Measurements from ENCODE around the gene FEV.

Gene FEV

DNA sequence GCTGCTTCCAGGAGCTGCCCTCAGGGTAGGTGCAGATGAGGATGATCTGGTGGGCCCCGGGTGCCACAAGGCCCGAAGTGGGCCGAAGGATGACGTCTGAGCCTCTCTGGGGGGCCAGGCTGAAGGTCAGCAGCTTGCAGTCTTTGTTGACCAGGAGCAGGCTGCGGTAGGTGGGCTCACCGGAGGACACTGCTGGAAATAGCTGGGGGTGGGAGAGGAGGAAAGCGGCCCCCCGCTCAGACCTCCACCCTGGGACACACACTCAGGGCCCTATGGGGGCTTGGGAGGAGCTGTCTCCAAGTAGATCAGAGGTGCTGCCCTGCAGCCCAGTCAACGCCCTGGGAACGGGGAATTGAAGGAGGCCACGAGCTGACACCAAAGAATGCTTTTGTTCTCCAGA, 39.1 kb upstream of the FEV start:
- H3K36me3 ChIP-seq (ENCODE audit: control insufficient read depth, insufficient read depth, low read length), result no peaks in the 10 kb centered on the region
- H4K5ac ChIP-seq (ENCODE audit: low read length), result no peak overlapping the region
- H3K79me1 ChIP-seq (ENCODE audit: low read length), result no peaks in the 10 kb centered on the region
- no peaks in the 10 kb centered on the region for H3K27me3 ChIP-seq (ENCODE audit: insufficient read depth, low read length, poor library complexity)
- WGBS (ENCODE audit: extremely low coverage, insufficient coverage, low lambda C conversion rate), result no CpG with 5 or more reads among the region's 11 CpGs
- no peak overlapping the region for H3K4me2 ChIP-seq (ENCODE audit: low read length)
- no peak overlapping the region for H3K27ac ChIP-seq (ENCODE audit: low read depth, low read length)
- no peak overlapping the region for H3K4me3 ChIP-seq (ENCODE audit: low read length)
- no peak overlapping the region for H4K8ac ChIP-seq (ENCODE audit: low read depth, low read length)
- no peak overlapping the region for H3K9ac ChIP-seq (ENCODE audit: low read length)
- H2BK15ac ChIP-seq (replicated peaks; ENCODE audit: low read depth), result no peak overlapping the region
- H3K18ac ChIP-seq (ENCODE audit: low read length), result no peak overlapping the region
- H2BK5ac ChIP-seq (ENCODE audit: low read length), result no peak overlapping the region
- H3K56ac ChIP-seq (ENCODE audit: low read length), result no peak overlapping the region
- DNase-seq, result no peak
- H3K23ac ChIP-seq (ENCODE audit: low read length), result no peak overlapping the region
- H3K79me2 ChIP-seq (ENCODE audit: control insufficient read depth, insufficient read depth, low read length), result no peaks in the 10 kb centered on the region
- H2BK120ac ChIP-seq (ENCODE audit: low read depth, low read length), result no peak overlapping the region
- H3K4me1 ChIP-seq (ENCODE audit: control insufficient read depth, low read depth, low read length), result no peaks in the 10 kb centered on the region
- no peak overlapping the region for H3K4ac ChIP-seq (ENCODE audit: low read depth, low read length)
- H2AK5ac ChIP-seq (ENCODE audit: low read length), result no peak overlapping the region

DNA sequence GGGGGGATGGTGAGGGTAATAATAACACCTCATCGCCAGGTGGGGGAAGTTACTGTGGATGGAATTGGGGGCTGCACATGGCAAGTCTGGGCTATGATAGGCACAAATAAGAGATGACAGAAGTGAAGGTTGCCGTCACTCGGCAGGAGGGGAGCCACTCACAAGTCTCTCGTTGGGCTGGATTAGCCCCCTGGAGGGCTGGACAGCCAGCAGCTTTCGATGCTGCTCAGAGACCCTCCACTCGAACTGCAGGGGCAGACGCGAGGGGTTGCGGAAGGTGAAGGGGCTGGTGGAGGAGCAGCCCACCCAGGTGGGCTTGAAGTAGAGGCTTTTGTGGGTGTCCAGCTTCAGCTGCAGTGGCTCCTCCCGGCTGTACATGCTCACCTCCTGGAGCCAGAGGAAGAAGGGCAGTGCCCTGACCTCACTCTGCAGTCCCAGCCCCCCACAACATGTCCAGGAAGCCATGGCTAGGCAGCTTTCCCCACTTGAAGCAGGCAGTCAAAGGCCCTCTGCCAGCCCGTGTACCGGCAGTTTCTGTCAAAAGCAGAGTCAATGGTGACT, 38.1 kb upstream of the FEV start:
- no peak overlapping the region for H2BK120ac ChIP-seq (ENCODE audit: low read depth, low read length)
- H3K9ac ChIP-seq (ENCODE audit: low read length), result no peak overlapping the region
- no peaks in the 10 kb centered on the region for H3K79me2 ChIP-seq (ENCODE audit: control insufficient read depth, insufficient read depth, low read length)
- H3K27me3 ChIP-seq (ENCODE audit: insufficient read depth, low read length, poor library complexity), result no peaks in the 10 kb centered on the region
- H2AK5ac ChIP-seq (ENCODE audit: low read length), result no peak overlapping the region
- no peak overlapping the region for H3K4ac ChIP-seq (ENCODE audit: low read depth, low read length)
- no peaks in the 10 kb centered on the region for H3K79me1 ChIP-seq (ENCODE audit: low read length)
- H3K4me3 ChIP-seq (ENCODE audit: low read length), result no peak overlapping the region
- H3K18ac ChIP-seq (ENCODE audit: low read length), result no peak overlapping the region
- WGBS (ENCODE audit: extremely low coverage, insufficient coverage, low lambda C conversion rate), result no CpG with 5 or more reads among the region's 12 CpGs
- no peak overlapping the region for H2BK15ac ChIP-seq (replicated peaks; ENCODE audit: low read depth)
- H3K56ac ChIP-seq (ENCODE audit: low read length), result no peak overlapping the region
- no peak for DNase-seq
- H3K4me2 ChIP-seq (ENCODE audit: low read length), result no peak overlapping the region
- no peak overlapping the region for H3K23ac ChIP-seq (ENCODE audit: low read length)
- H3K27ac ChIP-seq (ENCODE audit: low read depth, low read length), result no peak overlapping the region
- no peak overlapping the region for H2BK5ac ChIP-seq (ENCODE audit: low read length)
- H3K36me3 ChIP-seq (ENCODE audit: control insufficient read depth, insufficient read depth, low read length), result no peaks in the 10 kb centered on the region
- no peak overlapping the region for H4K5ac ChIP-seq (ENCODE audit: low read length)
- H4K8ac ChIP-seq (ENCODE audit: low read depth, low read length), result no peak overlapping the region
- H3K4me1 ChIP-seq (ENCODE audit: control insufficient read depth, low read depth, low read length), result no peaks in the 10 kb centered on the region

DNA sequence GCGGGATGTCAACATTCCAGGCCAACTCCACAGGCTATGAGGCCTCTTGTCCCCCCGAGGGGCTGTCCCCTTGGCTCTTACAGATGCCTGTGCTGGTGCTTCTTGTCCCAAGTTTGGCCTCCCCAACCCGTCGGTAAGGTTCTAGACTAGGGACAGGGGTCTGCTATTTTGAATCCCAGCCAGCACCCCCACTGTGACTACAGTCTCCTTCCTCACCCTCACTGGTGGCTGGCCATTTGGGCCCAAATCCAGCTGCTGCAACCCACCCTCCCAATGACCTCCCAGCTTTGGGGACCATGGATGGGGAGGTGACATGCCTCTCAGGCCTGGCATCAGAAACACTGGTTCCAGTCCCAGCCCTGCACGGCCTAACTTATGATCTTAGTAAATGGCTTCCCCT, 37.6 kb upstream of the FEV start:
- Histone ChIP-seq H3K18ac (ENCODE audit: low read length) (no peak overlapping the region), H2BK15ac (replicated peaks; ENCODE audit: low read depth) (no peak overlapping the region), H2BK5ac (ENCODE audit: low read length) (no peak overlapping the region), H4K8ac (ENCODE audit: low read depth, low read length) (no peak overlapping the region), H3K36me3 (ENCODE audit: control insufficient read depth, insufficient read depth, low read length) (no peaks in the 10 kb centered on the region), H2BK120ac (ENCODE audit: low read depth, low read length) (no peak overlapping the region), H3K9ac (ENCODE audit: low read length) (no peak overlapping the region), H3K27me3 (ENCODE audit: insufficient read depth, low read length, poor library complexity) (no peaks in the 10 kb centered on the region), H3K79me1 (ENCODE audit: low read length) (no peaks in the 10 kb centered on the region), H4K5ac (ENCODE audit: low read length) (no peak overlapping the region), H3K56ac (ENCODE audit: low read length) (no peak overlapping the region), H3K4me1 (ENCODE audit: control insufficient read depth, low read depth, low read length) (no peaks in the 10 kb centered on the region), H2AK5ac (ENCODE audit: low read length) (no peak overlapping the region), H3K79me2 (ENCODE audit: control insufficient read depth, insufficient read depth, low read length) (no peaks in the 10 kb centered on the region), H3K23ac (ENCODE audit: low read length) (no peak overlapping the region), H3K4me2 (ENCODE audit: low read length) (no peak overlapping the region), H3K4ac (ENCODE audit: low read depth, low read length) (no peak overlapping the region), H3K27ac (ENCODE audit: low read depth, low read length) (no peak overlapping the region), H3K4me3 (ENCODE audit: low read length) (no peak overlapping the region)
- WGBS (ENCODE audit: extremely low coverage, insufficient coverage, low lambda C conversion rate), result no CpG with 5 or more reads among the region's 5 CpGs
- no peak for DNase-seq

DNA sequence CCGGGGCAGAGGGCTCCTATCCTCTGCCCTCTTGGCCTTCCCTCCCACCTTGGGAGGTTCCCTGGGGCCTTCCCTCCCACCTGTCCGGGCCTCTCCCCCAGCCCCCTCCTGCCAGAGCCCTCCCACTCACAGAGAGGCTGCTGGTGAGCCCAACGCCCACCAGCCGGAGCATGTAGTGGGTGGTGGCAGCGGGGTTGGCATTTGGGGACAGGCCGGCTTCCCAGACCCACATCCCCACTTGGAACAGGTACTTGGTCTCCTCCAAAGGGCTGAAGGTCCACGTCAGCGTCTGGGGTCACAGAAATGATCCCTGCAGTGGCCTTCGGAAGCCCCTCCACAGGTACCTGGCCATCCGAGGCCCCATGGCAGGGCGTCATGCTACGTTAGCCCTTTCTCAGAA, 37.1 kb upstream of the FEV start:
- H3K18ac ChIP-seq (ENCODE audit: low read length), result no peak overlapping the region
- H3K27me3 ChIP-seq (ENCODE audit: insufficient read depth, low read length, poor library complexity), result no peaks in the 10 kb centered on the region
- no peak overlapping the region for H3K56ac ChIP-seq (ENCODE audit: low read length)
- H3K36me3 ChIP-seq (ENCODE audit: control insufficient read depth, insufficient read depth, low read length), result no peaks in the 10 kb centered on the region
- no peak overlapping the region for H2BK120ac ChIP-seq (ENCODE audit: low read depth, low read length)
- no peak overlapping the region for H3K4me3 ChIP-seq (ENCODE audit: low read length)
- no peaks in the 10 kb centered on the region for H3K79me1 ChIP-seq (ENCODE audit: low read length)
- no peaks in the 10 kb centered on the region for H3K79me2 ChIP-seq (ENCODE audit: control insufficient read depth, insufficient read depth, low read length)
- no CpG with 5 or more reads among the region's 12 CpGs for WGBS (ENCODE audit: extremely low coverage, insufficient coverage, low lambda C conversion rate)
- DNase-seq, result no peak
- H2BK5ac ChIP-seq (ENCODE audit: low read length), result no peak overlapping the region
- no peaks in the 10 kb centered on the region for H3K4me1 ChIP-seq (ENCODE audit: control insufficient read depth, low read depth, low read length)
- no peak overlapping the region for H2BK15ac ChIP-seq (replicated peaks; ENCODE audit: low read depth)
- H3K4me2 ChIP-seq (ENCODE audit: low read length), result no peak overlapping the region
- no peak overlapping the region for H4K5ac ChIP-seq (ENCODE audit: low read length)
- no peak overlapping the region for H3K9ac ChIP-seq (ENCODE audit: low read length)
- no peak overlapping the region for H3K27ac ChIP-seq (ENCODE audit: low read depth, low read length)
- H3K4ac ChIP-seq (ENCODE audit: low read depth, low read length), result no peak overlapping the region
- H4K8ac ChIP-seq (ENCODE audit: low read depth, low read length), result no peak overlapping the region
- no peak overlapping the region for H2AK5ac ChIP-seq (ENCODE audit: low read length)
- no peak overlapping the region for H3K23ac ChIP-seq (ENCODE audit: low read length)

DNA sequence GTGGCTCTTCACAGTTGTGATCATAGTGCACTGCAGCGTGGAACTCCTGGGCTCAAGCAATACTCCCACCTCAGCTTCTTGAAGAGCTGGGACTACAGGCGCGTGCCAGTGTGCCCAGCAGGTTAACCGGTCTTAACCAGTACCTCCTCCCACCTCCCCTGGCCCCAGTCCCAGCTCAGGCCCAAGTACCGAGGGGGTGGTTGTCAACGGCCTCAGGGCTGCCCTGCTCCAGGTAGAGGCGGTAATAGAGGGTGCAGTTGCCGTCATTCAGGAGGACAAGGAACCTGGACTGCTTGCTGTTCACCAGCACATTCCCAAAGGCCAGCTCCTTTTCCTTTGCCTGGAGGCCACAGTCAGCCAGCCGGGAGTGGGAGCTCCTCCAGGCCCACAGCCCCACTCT, 36.6 kb upstream of the FEV start:
- Histone ChIP-seq H3K4me1 (ENCODE audit: control insufficient read depth, low read depth, low read length) (no peaks in the 10 kb centered on the region), H2BK120ac (ENCODE audit: low read depth, low read length) (no peak overlapping the region), H3K27ac (ENCODE audit: low read depth, low read length) (no peak overlapping the region), H3K4me3 (ENCODE audit: low read length) (no peak overlapping the region), H4K5ac (ENCODE audit: low read length) (no peak overlapping the region), H3K79me2 (ENCODE audit: control insufficient read depth, insufficient read depth, low read length) (no peaks in the 10 kb centered on the region), H3K9ac (ENCODE audit: low read length) (no peak overlapping the region), H3K18ac (ENCODE audit: low read length) (no peak overlapping the region), H3K56ac (ENCODE audit: low read length) (no peak overlapping the region), H2BK15ac (replicated peaks; ENCODE audit: low read depth) (no peak overlapping the region), H3K4ac (ENCODE audit: low read depth, low read length) (no peak overlapping the region), H3K27me3 (ENCODE audit: insufficient read depth, low read length, poor library complexity) (no peaks in the 10 kb centered on the region), H3K23ac (ENCODE audit: low read length) (no peak overlapping the region), H3K79me1 (ENCODE audit: low read length) (no peaks in the 10 kb centered on the region), H3K36me3 (ENCODE audit: control insufficient read depth, insufficient read depth, low read length) (no peaks in the 10 kb centered on the region), H2AK5ac (ENCODE audit: low read length) (no peak overlapping the region), H4K8ac (ENCODE audit: low read depth, low read length) (no peak overlapping the region), H3K4me2 (ENCODE audit: low read length) (no peak overlapping the region), H2BK5ac (ENCODE audit: low read length) (no peak overlapping the region)
- DNase-seq, result no peak
- no CpG with 5 or more reads among the region's 9 CpGs for WGBS (ENCODE audit: extremely low coverage, insufficient coverage, low lambda C conversion rate)

DNA sequence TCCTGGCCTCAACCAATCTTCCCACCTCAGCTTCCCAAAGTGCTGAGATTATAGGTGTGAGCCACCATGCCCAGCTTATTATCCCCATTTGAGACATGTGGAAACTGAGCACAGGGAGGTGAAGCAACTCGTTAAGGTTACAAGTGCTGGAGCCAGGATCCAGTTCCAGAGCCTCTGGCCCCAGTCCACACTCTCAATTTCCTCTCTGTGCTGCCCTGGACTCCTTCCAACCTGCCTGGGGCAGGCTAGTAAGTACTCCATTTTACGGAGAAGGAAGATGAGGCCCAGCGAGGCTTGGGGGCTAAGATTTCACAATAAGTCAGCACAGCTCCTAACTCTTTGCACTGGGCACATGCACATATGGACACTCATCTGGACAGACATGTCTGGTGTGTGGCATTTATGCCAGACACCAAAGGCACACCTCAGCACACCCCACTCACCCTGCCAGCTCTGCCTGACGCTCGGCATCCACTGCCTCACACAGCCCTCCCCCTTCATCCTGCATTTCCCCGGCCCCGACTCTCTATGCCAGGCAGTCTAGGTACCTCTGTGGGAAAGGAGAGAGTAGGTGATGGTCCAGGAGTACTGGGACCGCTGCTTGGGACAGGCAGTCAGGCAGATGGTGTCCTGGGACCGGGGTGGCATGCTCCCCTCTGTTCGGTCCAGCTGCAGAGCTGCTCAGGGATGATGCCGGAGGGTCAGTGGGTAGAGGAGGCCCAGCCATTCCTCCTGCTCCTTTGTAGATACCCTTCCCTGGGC, 35.8 kb upstream of the FEV start:
- Histone ChIP-seq H3K36me3 (ENCODE audit: control insufficient read depth, insufficient read depth, low read length) (no peaks in the 10 kb centered on the region), H3K18ac (ENCODE audit: low read length) (no peak overlapping the region), H2BK120ac (ENCODE audit: low read depth, low read length) (no peak overlapping the region), H3K79me1 (ENCODE audit: low read length) (no peaks in the 10 kb centered on the region), H3K4ac (ENCODE audit: low read depth, low read length) (no peak overlapping the region), H2BK5ac (ENCODE audit: low read length) (no peak overlapping the region), H3K56ac (ENCODE audit: low read length) (no peak overlapping the region), H3K9ac (ENCODE audit: low read length) (no peak overlapping the region), H3K27ac (ENCODE audit: low read depth, low read length) (no peak overlapping the region), H3K4me1 (ENCODE audit: control insufficient read depth, low read depth, low read length) (no peaks in the 10 kb centered on the region), H4K5ac (ENCODE audit: low read length) (no peak overlapping the region), H3K27me3 (ENCODE audit: insufficient read depth, low read length, poor library complexity) (no peaks in the 10 kb centered on the region), H4K8ac (ENCODE audit: low read depth, low read length) (no peak overlapping the region), H3K4me2 (ENCODE audit: low read length) (no peak overlapping the region), H2AK5ac (ENCODE audit: low read length) (no peak overlapping the region), H3K23ac (ENCODE audit: low read length) (no peak overlapping the region), H3K79me2 (ENCODE audit: control insufficient read depth, insufficient read depth, low read length) (no peaks in the 10 kb centered on the region), H3K4me3 (ENCODE audit: low read length) (no peak overlapping the region), H2BK15ac (replicated peaks; ENCODE audit: low read depth) (no peak overlapping the region)
- DNase-seq, result no peak
- no CpG with 5 or more reads among the region's 11 CpGs for WGBS (ENCODE audit: extremely low coverage, insufficient coverage, low lambda C conversion rate)

All from mesendoderm (in vitro differentiated cells).